Retinal pigment epithelial cell (primary cell): Measurements from ENCODE around the gene UCP1.
A peak's percentile ranks its signal among the peaks of the same experiment; 100 is the strongest.

Source experiments
- DNase-seq: peaks from one replicate; pipeline ENCODE4 v3.0.0-alpha.2; 2010; ENCODE audit warnings: low read depth
- H3K4me3 ChIP-seq: 2 replicates; pipeline ENCODE4 v1.5.1; 2011; ENCODE audit warnings: mild to moderate bottlenecking, low read length, control low read depth, moderate library complexity
- CTCF ChIP-seq: conservative IDR thresholded peaks from 2 replicates; pipeline ENCODE4 v1.5.1; 2011; ENCODE audit warnings: low read depth, low read length, control low read depth, inconsistent platforms

Gene UCP1

GRCh38 chr4:140607852-140608251, 39.1 kb upstream of the UCP1 start:
- no peak for TF ChIP-seq CTCF
- no peak overlapping the region for H3K4me3 ChIP-seq
- DNase-seq = no peak

- TF ChIP-seq CTCF = no peak
- no peak for DNase-seq
Measured at GRCh38 chr4:140604544-140604943, 35.8 kb upstream of the UCP1 start.

GRCh38 chr4:140603286-140603685, 34.5 kb upstream of the UCP1 start:
- H3K4me3 ChIP-seq = no peak overlapping the region
- no peak for TF ChIP-seq CTCF

More at GRCh38 chr4:140604544-140604943, 35.8 kb upstream of the UCP1 start:
- H3K4me3 ChIP-seq = no peak overlapping the region

GRCh38 chr4:140602714-140603113, 34.0 kb upstream of the UCP1 start:
- H3K4me3 ChIP-seq = no peak overlapping the region
- no peak for TF ChIP-seq CTCF
- no peak for DNase-seq

More at GRCh38 chr4:140603286-140603685, 34.5 kb upstream of the UCP1 start:
- no peak for DNase-seq

GRCh38 chr4:140600408-140600807, 31.6 kb upstream of the UCP1 start:
- H3K4me3 ChIP-seq = no peak overlapping the region
- no peak for TF ChIP-seq CTCF
- DNase-seq = no peak

GRCh38 chr4:140595065-140595464, 26.3 kb upstream of the UCP1 start:
- no peak for DNase-seq
- peak; percentile 73 for TF ChIP-seq CTCF

GRCh38 chr4:140584439-140584838, 15.7 kb upstream of the UCP1 start:
- no peak for DNase-seq
- no peak overlapping the region for H3K4me3 ChIP-seq
- TF ChIP-seq CTCF = no peak

More at GRCh38 chr4:140595065-140595464, 26.3 kb upstream of the UCP1 start:
- H3K4me3 ChIP-seq = no peak overlapping the region
